ENCODE measurements around the gene DNAH3. TPM values are rescaled to one million over a fixed set of nuclear protein-coding genes. Genes with fewer than 3 reads are reported as not detected.
A peak's percentile ranks its signal among the peaks of the same experiment; 100 is the strongest.

Gene DNAH3
- total and polyA plus RNA-seq, 2 experiments from 2014 or later: not detected

- Histone ChIP-seq H3K27me3 (replicated peaks; ENCODE audit: insufficient read depth) (no peaks in the 10 kb centered on the region), H3K4me3 (no peak overlapping the region), H3K4me2 (ENCODE audit: unreplicated experiment) (peak overlapping the region; percentile 27), H3K9ac (no peak overlapping the region), H3K36me3 (ENCODE audit: low read depth) (no peaks in the 10 kb centered on the region; the same call in 1 of the 2 replicates), H3K9me3 (ENCODE audit: low read depth) (no peaks in the 10 kb centered on the region), H3F3A (ENCODE audit: insufficient read depth) (peaks cover 50% of the 10 kb centered on the region), H3K79me2 (ENCODE audit: insufficient read depth) (peaks cover 100% of the 10 kb centered on the region), H3K27ac (peak overlapping the region; percentile 9), H4K20me1 (ENCODE audit: insufficient read depth) (peaks cover 35% of the 10 kb centered on the region), H3K4me1 (ENCODE audit: insufficient read depth) (peaks cover 31% of the 10 kb centered on the region), H3K9me2 (ENCODE audit: insufficient read depth) (no peaks in the 10 kb centered on the region), H2AFZ (no peak overlapping the region)
- in situ Hi-C loops (cut with MboI): no loop called here
- TF ChIP-seq EZH2phosphoT487 (IDR thresholded peaks at IDR 0.05; ENCODE audit: insufficient read depth, low read depth) (no peak), EZH2 (IDR thresholded peaks at IDR 0.05; ENCODE audit: insufficient read depth, poor library complexity, severe bottlenecking) (no peak)
- WGBS, 2 experiments (ENCODE audit: low coverage in 1 of 2, low lambda C conversion rate in 2 of 2, missing lambda C conversion rate in 2 of 2): 60 to 70% methylated on average over 5 of the region's 5 CpGs
- no peak for DNase-seq
These were observed 266.9 kb downstream of the DNAH3 start for GRCh38 chr16:20883554-20884239.

Other genes starting within 250 kb of the DNAH3 start
- gene LDAF1, start 7.8 kb upstream of the DNAH3 start, total RNA-seq (2014; rRNA removed; shearing (Covaris generic)): 30.4 and 67.8 TPM in 2 replicates
- gene LDAF1, start 7.8 kb upstream of the DNAH3 start, polyA plus RNA-seq (2016; fragmentation: Nextera tagmentation; extraction: Ambion mirVana): 33.2 and 34.5 TPM in 2 replicates
- gene ZP2, start 60.7 kb upstream of the DNAH3 start, total RNA-seq (2014; rRNA removed; shearing (Covaris generic)): not detected in 2 replicates
- not detected in 2 replicates for gene ZP2, start 60.7 kb upstream of the DNAH3 start, polyA plus RNA-seq (2016; fragmentation: Nextera tagmentation; extraction: Ambion mirVana)
- not detected in 2 replicates for gene ANKS4B, start 82.9 kb upstream of the DNAH3 start, total RNA-seq (2014; rRNA removed; shearing (Covaris generic))
- not detected in 2 replicates for gene ANKS4B, start 82.9 kb upstream of the DNAH3 start, polyA plus RNA-seq (2016; fragmentation: Nextera tagmentation; extraction: Ambion mirVana)
- not detected in 2 replicates for gene CRYM, start 127.4 kb upstream of the DNAH3 start, total RNA-seq (2014; rRNA removed; shearing (Covaris generic))
- gene CRYM, start 127.4 kb upstream of the DNAH3 start, polyA plus RNA-seq (2016; fragmentation: Nextera tagmentation; extraction: Ambion mirVana): not detected in 2 replicates

All from GM23248 (cell line).